GM19452 (cell line): ENCODE results near the gene VAMP3.

ENCODE experiments used
- ATAC-seq: cut with Tn5 transposase; IDR thresholded peaks from one replicate; pipeline ENCODE4 v1.9.1; 2021; ENCODE audit not compliant: unreplicated experiment

VAMP3 gene, protein sequence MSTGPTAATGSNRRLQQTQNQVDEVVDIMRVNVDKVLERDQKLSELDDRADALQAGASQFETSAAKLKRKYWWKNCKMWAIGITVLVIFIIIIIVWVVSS

DNA sequence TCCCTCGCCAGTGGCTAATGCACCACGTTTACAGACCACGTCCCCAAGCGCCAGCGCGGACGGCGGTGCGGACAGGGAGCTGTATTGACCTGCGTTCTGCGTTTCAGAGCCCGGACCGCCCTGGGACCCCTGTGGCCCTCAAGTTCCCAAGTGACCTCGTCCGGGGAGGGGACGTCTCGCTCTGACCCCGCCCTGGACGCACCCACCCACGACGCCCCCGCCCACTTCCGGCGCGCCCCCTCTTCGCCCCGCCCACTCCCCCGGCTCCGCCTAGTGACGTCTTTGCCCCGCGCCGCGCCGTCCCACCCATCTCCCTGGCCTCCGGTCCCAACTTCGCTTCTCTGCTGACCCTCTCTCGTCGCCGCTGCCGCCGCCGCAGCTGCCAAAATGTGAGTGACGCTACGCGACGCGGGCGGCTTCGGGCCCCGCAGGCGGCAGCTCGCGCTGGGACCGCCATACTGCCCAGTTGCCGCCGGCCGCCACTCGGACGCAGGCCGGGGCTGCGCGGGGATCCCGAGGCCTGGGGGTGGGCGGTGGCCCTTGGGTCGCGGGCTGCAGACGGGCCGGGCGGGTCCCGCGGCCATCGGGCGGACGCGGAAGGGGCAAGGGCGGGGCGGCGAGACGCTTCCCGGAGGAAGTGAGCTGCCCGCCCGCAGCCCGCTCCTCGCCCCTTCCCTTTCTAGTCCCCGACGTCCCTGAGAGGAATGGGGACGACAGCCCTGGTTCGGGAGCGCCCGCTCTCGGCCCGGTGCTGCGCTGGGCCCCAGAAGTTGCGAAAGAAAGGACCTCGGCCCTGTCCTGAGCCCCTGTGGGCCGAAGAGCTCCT, at the start of gene VAMP3:
VAMP3 (plus strand) TSS at position 300 of the 826 bp plus-strand sequence; CDS start at position 388, 88 bp downstream.
- ATAC-seq: peak; percentile 78

DNA sequence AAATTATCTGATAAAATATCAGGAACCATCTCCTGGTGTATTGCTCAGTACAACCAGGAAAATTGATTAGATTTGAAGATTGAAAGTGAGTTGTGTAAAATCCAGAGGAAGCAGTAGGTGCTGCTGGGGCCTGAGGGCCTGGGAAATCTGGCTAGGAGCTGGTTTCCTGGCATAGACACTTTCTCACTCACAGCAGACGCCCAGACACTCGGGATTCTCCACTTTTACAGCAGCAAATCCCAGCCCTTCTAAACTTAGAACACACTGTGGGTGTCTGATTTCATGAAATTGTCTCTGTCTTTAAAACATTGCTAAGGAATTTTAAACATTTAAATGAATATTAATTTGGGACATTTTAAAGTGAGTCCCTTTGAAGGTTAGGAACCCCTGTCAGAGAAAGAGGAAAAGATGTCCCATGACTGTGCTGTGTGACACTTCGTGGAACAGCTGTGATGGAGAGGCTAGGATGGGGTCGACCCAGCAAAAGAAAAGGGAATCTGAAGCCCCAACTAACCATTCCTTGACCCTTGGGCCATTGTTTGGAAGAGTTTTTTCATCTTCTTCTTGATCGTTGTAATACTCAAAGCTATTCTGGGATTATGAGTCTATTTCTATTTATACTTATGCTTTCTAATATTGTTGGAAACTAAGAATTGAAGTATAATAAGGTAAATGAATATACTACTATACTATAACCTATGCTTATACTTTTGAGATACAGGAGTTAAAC, 49.0 kb upstream of the VAMP3 start:
- no peak for ATAC-seq

DNA sequence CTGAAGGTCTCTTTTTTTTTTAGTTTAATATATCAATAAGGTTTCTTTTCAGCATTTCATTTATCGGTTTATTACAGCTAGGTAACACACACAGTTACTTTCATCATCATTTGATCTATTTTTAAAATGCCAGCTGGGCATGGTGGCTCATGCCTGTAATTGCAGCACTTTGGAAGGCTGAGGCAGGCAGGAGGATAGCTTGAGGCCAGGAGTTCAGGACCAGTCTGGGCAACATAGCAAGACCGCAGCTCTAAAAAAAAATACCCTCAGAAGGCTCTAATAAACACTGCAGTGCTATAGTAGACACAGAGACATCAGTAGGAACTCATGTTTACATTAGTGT, 48.5 kb upstream of the VAMP3 start:
- ATAC-seq: no peak

- no peak for ATAC-seq
Observed at GRCh38 chr1:7726623-7727022, 44.5 kb upstream of the VAMP3 start.

- no peak for ATAC-seq
Observed at GRCh38 chr1:7727809-7728471, 43.2 kb upstream of the VAMP3 start.

DNA sequence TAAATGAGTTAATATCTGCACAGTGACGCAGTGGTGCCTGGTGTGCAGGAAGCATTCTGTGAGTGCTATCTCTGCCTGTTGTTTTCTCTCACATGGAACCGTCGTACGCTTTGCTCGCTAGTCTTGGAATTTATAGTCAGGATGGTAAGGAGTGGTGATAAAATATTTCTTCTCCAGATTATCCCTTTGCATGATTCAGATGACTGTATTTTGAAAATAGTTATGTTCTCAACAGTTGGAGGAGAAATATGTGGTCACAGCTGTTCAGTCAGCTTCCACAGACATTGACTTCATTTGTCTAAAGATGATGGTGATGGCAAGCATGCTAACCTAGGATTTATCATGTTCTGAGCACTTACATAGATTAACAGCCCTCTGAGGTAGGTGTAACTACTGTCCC, 41.3 kb upstream of the VAMP3 start:
- ATAC-seq: no peak

DNA sequence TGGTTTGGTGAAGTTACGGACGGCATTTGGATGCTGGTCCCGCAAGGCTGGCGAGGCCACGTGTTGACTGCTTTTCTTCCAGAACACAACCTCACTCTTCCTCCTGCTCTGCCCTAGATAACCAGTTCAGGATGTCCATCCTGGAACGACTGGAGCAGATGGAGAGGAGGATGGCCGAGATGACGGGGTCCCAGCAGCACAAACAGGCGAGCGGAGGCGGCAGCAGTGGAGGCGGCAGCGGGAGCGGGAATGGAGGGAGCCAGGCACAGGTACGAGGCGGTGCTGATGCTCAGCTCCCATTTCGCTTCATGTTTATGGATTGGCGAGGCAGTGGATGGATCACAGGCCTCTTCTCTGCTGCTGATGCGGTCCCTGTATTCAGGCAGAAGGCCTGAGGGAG, 38.8 kb upstream of the VAMP3 start:
- no peak for ATAC-seq

DNA sequence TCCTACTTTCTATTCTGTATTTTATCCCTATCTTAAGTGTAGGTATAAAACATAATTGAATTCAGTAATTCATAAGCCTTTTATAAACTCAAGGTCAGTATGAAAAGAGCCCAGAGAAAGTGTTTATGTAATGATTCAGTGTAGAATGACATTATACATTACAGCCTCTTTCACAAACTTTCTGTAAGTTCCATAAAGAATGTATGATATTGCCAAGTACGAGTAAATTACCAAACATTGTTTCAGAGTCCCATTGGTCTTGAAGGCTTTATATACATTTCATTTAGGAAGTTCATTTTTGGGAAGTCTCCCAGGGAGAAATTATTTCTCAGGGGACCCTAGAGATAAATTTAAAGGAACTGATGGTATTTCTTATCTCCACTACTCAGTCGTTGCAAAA, 37.8 kb upstream of the VAMP3 start:
- ATAC-seq: no peak

- no peak for ATAC-seq
Observed at GRCh38 chr1:7738044-7738443, 33.1 kb upstream of the VAMP3 start.

- ATAC-seq: no peak
Observed at GRCh38 chr1:7743346-7743745, 27.8 kb upstream of the VAMP3 start.

GRCh38 chr1:7744882-7745281, 26.2 kb upstream of the VAMP3 start:
- ATAC-seq: no peak

- no peak for ATAC-seq
Observed at GRCh38 chr1:7745783-7746182, 25.3 kb upstream of the VAMP3 start.

- ATAC-seq: no peak
Observed at GRCh38 chr1:7747605-7748004, 23.5 kb upstream of the VAMP3 start.

- ATAC-seq: no peak
Observed at GRCh38 chr1:7749126-7749525, 22.0 kb upstream of the VAMP3 start.

- no peak for ATAC-seq
Observed at GRCh38 chr1:7751174-7751573, 19.9 kb upstream of the VAMP3 start.

DNA sequence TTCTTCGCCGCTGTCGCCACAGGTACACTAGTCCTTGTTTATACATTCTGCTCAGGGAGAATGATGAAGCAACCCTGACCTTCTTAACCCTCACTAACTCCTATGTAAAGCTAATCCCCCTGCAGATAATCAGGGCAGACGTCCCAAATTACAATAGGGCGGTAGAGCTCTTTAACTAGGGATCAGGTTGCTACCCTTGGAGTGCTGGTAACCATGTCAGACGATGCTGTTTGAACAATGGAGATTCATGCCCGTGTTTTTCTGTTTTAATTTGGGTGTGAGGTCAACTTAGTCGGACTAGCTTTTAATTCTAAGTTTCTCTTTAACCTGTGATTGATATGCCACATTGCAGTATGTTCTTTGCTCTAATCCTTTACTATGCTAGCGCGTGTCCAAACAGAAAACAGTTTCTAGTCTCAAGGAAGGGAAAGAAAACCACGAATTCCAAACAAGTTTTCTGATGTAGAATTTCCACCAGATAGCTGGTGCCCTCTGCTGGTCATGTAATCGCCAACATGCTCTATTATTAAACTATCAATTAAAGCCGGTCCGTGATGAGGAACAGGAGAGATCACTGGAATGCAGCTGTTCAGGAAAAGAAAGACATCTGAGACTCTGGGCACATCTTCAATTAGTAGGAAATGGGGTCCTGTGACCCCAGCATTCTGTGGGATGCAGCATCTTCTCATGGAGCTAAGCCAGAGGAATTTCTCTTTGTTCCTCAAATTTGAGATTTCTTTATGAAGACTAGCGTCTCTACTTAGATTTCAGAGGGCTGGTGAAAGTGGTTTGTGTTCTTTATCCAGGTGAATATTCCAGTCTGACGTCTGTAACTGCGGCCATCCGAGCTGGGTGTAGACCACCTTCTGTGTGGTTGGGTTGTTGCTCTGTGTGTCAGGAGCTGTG, 18.3 kb upstream of the VAMP3 start:
- no peak for ATAC-seq

- ATAC-seq: no peak
Observed at GRCh38 chr1:7753641-7754040, 17.5 kb upstream of the VAMP3 start.

- ATAC-seq: no peak
Observed at GRCh38 chr1:7754234-7754633, 16.9 kb upstream of the VAMP3 start.

DNA sequence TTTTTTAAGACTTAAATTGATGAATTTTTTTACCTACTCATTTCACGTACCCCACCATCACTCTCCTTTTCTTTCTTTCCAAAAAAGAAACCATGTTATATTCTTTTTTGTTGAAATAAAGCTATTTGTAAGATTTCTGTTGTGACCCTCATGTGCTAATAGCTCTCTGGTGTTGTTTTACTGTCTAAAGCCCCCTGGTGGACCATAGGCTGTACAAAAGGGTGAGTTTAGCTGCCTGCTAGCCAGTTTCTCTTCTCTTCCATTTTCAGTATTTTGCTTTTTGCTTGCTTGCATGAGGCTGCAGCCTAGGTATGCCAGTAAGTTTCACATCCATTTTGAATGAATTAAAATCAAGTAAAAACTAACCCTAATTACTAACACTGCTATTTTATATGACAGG, 15.6 kb upstream of the VAMP3 start:
- no peak for ATAC-seq

DNA sequence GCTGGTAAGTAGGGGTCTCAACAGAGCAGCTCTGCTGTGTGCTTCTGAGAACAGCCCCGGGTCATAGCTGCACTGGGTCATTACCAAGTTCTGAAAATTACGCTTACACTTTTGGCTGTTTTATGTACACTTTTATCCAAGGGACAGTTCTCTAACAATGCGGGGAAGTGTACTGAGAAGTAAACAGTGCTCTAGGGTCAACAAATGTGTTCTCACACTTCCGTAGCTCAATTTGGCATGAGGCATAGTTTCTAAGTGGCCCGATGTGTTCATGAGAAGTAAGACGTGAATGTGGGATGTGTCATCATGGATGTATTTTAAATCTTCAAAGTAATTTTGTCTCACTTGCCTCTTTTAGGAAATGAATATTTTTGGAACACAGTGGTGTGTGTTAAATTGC, 10.9 kb upstream of the VAMP3 start:
- no peak for ATAC-seq

DNA sequence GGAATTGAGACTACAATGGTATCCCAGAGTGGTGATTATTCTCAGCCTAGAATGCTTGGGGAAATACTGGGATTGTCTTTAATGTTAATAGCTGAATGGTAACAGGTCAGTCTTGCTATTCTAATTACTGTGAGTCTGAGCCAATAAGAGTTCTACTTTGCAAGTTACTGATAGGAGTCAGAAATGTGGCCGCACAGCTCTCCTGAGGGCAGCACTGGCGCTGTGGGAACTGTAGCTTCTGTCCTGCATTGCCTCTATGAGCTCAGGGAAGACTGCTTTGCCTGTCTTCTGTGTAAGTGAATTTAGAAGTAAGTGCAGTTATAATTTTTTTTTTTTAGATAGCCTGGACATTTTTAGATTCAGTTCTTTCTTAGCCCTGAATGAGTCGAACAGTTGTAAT, 10.0 kb upstream of the VAMP3 start:
- ATAC-seq: no peak
